HG02798 (cell line): ENCODE measurements around the gene MAST4.

Source experiments
- ATAC-seq: cut with Tn5 transposase; IDR thresholded peaks from one replicate; pipeline ENCODE4 v1.9.1; 2021; ENCODE audit warnings: mild to moderate bottlenecking; ENCODE audit not compliant: unreplicated experiment, poor library complexity

The MAST4 gene

DNA sequence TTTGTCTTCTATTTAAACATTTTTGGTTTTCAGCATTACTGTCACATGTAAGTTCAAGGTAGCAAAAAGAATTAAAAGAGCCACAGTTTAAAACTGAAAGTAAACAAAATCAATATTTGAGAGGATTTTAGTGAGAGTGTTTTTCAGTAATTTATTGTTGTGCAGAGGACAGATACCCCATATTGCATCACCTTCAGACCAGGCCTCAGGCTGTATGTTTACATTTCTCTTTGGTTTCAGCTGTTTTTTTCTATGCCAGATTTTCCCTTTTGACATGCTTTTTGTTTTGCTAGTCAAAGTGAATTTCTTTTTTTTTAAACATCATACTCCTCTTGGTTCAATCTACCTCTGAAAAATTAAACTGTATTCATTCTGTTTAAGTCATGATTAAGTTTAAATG, 47.2 kb downstream of the MAST4 start:
- no peak for ATAC-seq

DNA sequence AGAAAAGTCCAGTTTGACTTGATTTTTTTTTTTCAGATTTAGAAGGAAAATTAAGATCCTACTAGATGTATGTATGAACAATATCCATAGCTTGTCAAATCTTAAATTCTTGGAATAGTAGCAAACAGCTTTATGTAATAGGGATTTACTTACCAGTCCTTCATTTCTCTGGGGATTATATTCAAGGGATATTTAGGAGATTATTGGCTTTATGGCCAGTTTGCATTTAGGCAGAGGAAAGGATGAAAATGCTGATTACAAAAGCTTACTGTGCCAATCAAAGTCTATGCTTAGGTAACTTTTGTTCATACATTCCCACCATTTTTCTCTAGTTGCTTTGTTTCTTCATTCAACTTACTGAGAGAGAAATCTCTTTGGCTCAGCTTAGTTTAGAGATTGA, 47.9 kb downstream of the MAST4 start:
- ATAC-seq = no peak

DNA sequence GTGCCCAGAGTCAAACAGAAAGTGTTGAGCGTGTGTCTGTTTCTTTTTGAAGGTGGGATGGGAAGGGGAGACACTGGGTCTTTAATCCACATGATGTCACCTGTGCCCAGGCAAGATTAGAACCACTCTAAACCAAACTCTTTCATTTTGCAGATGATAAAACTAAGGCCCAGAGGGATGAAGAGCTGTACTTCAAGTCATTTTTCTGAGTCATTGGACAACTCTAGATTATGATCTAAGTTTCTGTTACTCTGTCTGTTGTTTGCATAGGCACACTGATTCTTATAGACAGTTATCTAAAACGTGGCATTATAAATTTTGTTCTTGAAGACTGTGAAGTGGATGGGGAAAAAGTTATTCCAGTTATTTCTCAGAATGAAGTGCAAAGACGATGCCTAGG, 48.8 kb downstream of the MAST4 start:
- no peak for ATAC-seq

DNA sequence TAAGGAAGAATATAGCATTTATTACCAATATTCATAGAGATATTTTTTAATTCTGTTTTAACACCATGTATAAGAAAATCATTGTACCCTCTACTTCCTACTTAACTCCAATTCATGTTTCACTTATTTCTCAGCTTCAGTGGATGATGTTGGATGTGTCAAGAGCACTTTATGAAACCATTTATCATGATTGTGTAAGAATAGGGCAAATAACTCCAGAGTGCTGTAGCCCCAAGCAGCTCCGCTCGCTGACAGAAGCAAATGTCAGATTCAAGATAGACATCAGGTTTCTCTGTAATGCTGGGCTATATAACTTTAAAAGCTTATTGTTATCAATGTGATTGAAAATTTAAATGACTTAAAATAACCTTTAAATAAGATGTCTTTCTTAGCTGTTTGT, 50.4 kb downstream of the MAST4 start:
- ATAC-seq = no peak

GRCh38 chr5:66647146-66647856, 51.1 kb downstream of the MAST4 start:
- ATAC-seq = no peak

- no peak for ATAC-seq
Observed at GRCh38 chr5:66652818-66653217, 56.6 kb downstream of the MAST4 start.

DNA sequence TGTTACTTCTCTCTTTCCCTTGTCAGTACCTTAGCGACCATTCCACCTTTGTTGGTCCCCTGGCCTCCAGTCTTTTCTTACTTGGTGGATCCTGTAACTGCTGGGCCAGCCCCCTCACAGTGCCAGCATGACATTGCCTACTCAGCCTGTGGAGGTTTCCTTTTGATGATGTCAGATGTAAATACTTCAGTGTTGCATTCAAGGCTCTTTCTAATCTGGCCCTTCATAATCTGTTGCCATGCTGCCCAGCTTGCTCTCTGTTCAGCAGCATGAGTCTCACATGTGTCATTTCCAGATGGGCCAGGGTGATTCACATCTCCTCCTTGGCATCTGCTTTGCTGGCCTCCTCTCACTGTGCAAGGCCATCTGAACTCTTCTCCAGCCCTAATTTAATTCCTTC, 57.1 kb downstream of the MAST4 start:
- no peak for ATAC-seq

- ATAC-seq = no peak
Observed at GRCh38 chr5:66655395-66656324, 59.5 kb downstream of the MAST4 start.

- no peak for ATAC-seq
Observed at GRCh38 chr5:66658516-66658915, 62.3 kb downstream of the MAST4 start.

- no peak for ATAC-seq
Observed at GRCh38 chr5:66659780-66660179, 63.6 kb downstream of the MAST4 start.

GRCh38 chr5:66660396-66660795, 64.2 kb downstream of the MAST4 start:
- no peak for ATAC-seq

- ATAC-seq = no peak
Observed at GRCh38 chr5:66661149-66661548, 65.0 kb downstream of the MAST4 start.

- no peak for ATAC-seq
Observed at GRCh38 chr5:66666778-66667177, 70.6 kb downstream of the MAST4 start.

DNA sequence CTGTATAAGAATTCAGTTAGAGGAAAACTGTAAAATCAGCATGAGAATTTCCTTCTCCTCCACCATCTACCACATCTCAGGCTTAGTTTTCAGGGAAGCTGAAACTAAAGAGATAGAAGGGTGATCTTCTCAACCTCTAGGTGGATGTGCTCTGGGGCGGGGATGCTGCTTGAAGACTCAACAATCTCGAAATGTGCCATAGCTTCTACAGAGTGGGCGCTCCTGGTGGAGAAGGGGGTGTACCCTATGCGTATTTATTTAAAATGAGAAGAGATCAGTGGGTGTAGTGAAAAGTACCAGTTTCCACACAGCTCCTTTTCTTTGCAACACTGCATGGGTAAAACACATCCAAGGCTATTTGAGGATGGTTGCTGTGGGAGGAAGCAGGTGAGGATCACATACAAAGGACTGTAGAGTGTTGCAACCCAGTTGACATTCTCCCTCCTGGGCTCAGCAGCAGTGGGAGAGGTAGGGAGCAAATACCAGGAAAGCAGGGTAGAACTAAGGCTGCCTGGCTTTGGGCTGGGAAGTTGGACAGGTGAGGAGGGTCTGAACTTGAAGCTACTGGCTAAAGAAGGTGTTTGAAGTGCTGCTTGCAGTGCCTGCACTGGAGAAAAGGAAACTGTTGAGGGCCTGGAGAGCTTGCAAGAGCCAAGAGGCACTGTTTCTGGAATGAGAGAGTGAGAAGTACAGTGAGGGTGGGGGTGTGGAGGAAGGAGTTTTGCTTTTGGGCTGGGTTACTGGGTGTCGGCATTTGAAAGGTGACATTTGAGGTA, 73.1 kb downstream of the MAST4 start:
- ATAC-seq = no peak

- no peak for ATAC-seq
Observed at GRCh38 chr5:66669862-66670195, 73.6 kb downstream of the MAST4 start.

DNA sequence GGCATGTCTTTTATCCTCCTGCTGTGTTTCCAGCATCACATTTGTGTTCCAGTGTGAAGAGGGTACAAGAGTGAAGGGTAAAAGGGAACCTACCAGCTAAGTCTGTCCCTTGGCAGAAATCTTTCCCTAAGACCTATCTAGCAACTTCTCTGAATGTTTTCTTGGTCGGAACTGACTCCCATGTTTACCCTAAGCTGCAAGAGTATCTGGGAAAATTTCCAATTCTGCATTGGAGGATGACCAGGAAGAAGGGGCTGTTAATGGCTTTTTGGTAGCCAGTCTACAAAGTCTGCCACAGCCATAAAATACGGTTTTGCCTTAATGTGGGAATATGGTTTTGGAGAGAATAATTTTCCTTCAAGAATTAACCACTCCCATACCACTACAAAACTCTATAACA, 75.1 kb downstream of the MAST4 start:
- no peak for ATAC-seq

DNA sequence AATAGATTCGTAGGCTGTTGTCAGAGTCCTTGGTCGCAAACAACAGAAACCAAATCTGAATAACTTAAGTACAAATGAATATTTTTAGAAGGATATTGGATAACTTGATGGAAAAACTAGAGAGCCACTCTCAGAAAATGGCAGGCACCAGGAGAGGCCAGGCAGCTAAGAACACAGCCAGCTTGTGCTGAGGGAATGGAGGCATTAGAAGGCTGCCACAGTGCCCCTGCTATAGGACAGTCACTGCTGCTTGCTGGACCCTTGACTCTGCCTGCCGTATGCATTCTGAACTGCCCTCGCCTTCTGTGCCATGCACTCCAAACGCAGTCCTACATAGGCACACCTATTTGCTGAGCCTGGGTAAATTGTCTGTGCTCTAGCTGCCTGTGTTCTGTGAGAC, 78.6 kb downstream of the MAST4 start:
- ATAC-seq = no peak

- no peak for ATAC-seq
Observed at GRCh38 chr5:66675406-66675805, 79.2 kb downstream of the MAST4 start.

- ATAC-seq = no peak
Observed at GRCh38 chr5:66680221-66680620, 84.0 kb downstream of the MAST4 start.

DNA sequence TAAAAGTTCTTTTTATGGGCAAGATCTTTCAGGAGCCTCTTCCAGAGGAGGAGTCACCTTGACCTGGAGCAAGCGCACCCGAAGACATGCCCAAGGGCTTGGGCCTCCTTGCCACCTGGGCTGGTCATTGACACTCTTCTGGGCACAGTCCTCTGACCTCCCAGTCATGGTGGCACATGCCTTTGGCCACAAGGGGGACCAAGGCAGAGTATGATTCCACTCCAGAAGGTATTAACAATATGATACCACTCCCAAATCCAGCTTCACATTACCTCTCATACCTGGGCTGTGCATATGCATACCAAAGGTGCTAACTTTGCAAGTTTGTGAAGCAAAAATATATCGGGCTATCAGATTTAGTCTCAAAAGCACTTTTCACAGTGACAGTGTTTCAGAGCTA, 84.6 kb downstream of the MAST4 start:
- ATAC-seq = no peak

DNA sequence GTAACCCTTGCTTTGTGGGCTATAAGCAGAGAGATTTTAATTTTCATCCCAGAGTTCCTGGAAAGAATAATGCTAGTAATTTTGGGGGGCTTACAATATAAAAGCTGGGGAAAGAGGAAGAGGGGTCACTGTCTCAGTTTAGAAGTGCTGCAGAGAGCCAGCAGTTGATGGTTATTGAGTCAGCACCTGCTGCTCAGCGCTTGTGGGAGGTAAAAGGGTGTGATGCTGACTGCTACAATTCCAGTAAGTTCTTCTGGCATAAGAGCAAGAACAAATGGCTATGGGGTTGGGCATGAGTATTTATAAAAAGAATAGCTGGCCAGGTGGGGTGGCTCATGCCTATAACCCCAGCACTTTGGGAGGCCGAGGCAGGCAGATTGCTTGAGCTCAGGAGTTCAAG, 88.5 kb downstream of the MAST4 start:
- no peak for ATAC-seq
